SJCRH30 (cell line): ENCODE results near the gene ZNF484. TPM values are rescaled to one million over a fixed set of nuclear protein-coding genes. Genes with fewer than 3 reads are reported as not detected.

Experiments
- total RNA-seq: library from RNA; depleted of rRNA; stranded (reverse); fragments of >200 nt; shearing (Covaris generic); gene quantifications from 2 replicates; pipeline ENCODE4 v1.2.3, GENCODE V29; 2014; rRNA removed

ZNF484 gene
- total RNA-seq, 1 experiment from 2014 or later, result 21.6 TPM

Other genes starting within 250 kb of the ZNF484 start
- gene IPPK, start 207.9 kb downstream of the ZNF484 start, total RNA-seq, result 15.8 and 16.7 TPM in 2 replicates
- 64.6 and 65.1 TPM in 2 replicates for gene BICD2, start 113.2 kb downstream of the ZNF484 start, total RNA-seq
- 0.56 and 0.65 TPM in 2 replicates for gene FGD3, start 69.5 kb upstream of the ZNF484 start, total RNA-seq
- not detected in 2 replicates for gene SUSD3, start 180.7 kb upstream of the ZNF484 start, total RNA-seq
- gene CARD19, start 218.2 kb upstream of the ZNF484 start, total RNA-seq, result 36.9 and 41.6 TPM in 2 replicates